HG02852 (cell line): ENCODE data around the gene RAPSN.

Source experiments
- ATAC-seq: cut with Tn5 transposase; IDR thresholded peaks from one replicate; pipeline ENCODE4 v1.9.1; 2021; ENCODE audit warnings: mild to moderate bottlenecking, moderate library complexity; ENCODE audit not compliant: unreplicated experiment

The RAPSN gene

DNA sequence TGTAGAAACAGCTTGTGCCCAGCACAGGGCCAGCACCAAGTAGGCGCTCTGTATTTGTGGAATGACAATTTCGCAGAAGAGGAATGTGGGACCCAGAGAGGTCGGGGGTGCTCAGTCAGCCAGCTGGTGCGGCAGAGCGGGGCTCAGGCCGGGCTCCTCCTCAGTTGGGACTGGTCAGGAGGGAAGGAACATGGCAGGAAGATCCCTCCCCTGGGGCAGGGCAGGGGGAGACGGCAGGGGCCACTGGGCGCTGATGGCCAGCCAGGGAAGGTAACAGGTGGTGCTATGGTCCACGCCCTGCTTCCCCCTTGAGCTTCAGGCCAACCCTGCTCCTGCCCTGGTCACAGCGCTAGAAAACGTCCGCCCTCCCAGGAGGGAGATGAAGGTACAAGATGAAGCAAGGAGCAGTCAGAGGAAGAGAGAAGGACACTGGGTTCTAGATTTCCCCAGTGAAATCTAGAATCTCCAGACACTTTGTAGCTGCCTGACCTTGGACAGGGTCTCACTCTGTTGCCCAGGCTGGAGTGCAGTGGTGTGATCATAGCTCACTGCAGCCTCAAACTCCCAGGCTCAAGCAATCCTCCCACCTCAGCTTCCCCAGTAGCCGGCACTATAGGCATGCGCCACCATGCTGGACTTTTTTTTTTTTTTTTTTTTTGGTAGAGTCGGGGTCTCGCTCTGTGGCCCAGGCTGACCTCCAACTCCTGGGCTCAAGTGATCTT is 57.1 kb downstream of the RAPSN start:
- no peak for ATAC-seq

DNA sequence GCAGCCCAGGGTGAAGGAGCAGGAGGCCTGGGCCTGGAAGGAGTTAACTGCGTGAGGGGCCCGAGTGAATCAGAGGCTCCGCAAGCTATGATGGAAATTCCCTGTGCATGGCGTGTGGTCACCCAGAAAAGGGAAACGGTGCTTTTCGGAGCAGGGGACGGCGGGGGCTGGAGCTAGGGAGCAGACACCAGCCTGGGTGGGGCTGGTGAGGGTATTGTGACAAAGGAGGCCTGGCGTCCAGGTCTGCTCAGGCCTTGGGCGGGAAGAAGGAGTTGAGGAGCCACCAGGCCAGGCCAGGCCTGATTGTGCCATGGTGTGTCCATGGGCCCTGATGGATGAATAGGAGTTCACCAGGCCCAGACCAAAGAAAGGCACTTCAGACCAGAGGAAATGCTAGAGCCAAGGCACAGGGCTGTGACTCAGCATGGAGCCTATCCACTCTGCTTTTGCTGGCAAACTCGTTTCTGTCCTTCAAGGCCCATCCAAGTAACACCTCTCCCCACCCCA is 57.8 kb downstream of the RAPSN start:
- ATAC-seq: no peak

DNA sequence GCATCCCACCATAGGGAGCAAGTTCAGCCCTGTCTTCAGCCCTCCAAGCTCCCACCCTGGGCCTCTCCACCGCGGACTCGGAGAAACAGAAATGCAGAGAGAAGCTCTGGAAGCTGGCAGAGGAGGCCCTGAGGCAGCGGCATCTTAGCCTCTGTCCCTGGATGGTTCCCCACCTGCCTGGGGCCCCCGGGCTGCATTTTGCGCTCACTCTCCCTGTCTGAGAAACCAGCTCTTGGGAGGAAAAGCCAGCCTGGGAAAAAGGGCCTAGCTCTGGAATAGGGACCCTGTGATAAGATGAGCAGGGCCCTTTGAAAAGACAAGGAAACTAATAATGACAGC is 58.5 kb downstream of the RAPSN start:
- no peak for ATAC-seq

DNA sequence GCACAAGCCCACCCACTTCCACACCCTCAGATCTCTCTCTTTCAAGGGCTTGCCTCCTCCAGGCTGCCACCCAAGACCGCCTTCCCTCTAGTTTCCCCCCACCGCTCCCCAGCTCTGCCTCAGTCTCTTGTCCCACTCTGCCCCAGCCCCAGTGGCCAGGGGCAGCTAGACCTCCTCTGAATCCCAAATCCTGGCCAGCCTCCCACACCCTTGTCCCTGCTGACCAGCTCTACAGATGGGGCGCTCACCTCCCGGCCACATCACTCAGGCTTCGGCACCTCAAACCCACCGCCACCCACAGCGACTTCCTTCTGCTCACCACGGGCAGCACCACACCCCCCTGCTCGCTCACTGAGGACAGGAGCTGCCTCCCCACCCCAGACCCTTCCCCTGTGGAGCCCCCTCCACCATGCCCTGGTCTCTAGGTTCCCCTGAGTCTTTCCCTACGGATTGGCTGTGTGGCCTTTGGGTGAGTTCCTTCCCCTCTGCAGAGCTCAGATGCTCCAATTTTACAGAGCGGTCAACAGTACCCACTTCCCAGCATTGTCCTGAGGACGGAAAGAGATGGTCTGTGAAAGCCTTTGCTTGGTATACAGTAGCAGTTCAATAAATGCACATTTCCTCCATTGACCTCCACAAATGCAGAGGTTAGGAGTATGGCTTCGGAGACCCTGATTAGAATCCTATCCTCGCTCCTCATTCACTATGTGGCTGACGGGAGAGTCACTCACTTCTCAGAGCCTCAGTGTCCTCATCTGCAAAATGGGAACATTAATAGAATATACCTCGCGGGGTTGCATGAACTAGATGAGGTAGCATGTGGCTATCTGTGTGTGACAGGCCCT is 59.1 kb downstream of the RAPSN start:
- ATAC-seq: no peak

DNA sequence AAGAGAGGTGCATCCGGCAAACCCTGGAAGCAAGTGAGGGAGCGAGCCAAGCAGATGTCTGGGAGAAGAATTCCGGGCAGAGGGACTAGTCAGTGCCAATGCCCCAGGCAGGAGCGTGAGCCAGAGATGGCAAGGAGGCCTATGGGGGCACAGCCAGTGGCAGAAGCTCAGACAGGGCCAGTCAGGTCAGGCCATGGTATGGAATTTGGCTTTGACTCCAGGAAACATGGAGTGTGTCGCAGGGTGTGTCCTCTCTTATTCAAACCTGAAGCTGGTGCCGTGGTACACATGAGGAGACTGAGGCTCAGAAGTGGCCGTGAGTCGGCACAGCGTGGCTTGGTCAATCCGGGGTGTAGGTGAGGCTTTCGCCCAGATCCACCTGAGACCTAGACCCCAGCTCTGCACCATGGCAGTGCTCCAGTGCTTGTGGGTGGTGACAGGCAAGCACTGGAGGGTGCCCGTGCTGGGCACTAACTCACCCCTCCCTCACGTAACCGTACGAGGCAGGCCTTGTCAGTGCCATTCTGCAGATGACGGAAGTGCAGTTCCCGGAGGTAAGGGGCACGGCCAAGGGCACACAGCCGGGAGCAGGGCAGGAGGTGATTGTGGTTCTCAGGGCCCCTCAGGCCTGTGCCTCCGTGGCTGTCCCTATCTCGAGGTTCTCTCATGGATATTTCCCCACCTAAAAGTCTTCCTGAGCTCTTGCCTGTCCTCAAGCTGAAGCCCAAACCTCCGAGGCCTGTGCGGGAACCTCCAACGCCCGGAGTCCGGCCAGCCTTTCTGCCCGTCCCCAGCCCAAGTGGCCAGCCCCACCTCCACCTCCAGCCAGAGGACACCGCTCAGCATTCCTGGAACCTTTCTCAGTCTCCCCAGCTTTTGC is 60.0 kb downstream of the RAPSN start:
- no peak for ATAC-seq

DNA sequence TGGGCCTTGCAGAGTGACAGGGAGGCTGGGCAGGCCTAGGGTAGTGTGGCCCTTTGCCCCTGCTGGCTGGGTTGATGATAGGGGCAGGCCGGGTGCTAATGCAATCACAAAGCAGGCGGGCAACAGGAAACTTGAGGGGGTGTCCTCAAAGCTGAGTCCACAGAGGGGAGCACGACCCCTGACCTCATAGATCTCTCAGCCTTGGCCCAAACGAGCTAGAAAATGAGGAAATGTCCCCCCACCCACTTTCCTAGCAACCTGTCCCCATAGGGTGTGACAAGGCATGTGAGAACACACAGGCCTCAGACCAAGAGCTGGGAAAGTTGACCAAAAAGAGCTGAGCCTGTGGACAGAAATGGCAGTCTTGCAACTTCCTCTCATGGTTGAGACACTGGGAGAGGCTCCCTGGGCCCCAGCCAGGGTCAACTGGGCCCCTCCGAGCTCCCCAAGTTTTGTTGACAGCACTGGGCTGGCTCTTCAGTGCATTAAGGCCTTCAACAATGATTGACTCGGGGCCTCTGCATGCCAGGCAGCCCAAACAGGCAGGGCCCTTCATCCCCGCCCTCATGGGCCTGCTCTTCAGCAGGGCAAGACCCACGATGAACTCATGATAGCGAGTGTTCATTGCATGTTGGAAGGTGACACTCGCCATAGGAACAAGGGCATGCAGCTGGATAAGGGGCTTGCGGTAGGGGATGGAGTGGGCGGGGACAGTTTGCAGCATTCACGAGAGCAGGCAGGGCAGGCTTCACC is 60.8 kb downstream of the RAPSN start:
- ATAC-seq: no peak
